Stimulated activated CD8-positive, alpha-beta memory T cell treated with anti-CD3 and anti-CD28 coated beads, Interleukin-2, amount 100 ng/mL, for 48 hours (primary cell): ENCODE measurements around the gene CHD6.

Experiments
- DNase-seq, 2 donors: peaks; one replicate each; pipeline ENCODE4 v3.0.0-alpha.2; 2020; ENCODE audit warnings: low read depth in 2 of 2

Gene CHD6

DNA sequence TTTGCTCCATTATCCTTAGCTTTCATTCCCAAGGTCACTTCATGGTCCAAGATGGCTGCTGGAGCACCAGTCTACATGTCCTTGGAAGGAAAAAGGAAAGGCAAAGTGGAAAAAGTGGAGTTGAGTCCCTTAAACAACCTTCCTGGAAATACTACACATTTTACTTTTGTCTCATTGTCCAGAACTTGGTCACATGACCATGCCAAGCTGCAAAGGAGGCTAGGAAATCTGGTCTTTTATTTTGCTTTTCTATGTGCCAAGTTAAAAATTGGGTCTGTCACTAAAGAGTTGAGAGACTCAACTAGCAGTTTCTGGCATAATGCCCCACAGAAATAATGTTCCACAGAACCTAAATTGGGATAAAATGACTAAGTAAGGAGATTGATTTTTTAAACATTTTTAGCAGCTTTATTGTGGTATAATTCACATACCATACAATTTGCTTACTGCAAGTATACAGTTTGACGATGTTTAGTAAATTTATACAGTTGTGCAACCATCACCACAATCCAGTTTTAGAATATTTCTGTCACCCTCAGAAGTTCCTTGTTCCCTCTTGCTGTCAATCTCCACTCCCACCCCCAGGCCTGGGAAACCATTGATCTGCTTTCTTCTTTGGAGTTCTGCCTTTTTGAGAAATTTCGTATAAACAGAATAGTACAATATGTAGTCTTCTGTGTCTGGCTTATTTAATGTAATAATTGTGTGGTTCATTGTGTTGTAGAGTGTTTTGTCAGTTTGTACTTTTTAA lies 5.6 kb upstream of the CHD6 start:
- no peak for DNase-seq

DNA sequence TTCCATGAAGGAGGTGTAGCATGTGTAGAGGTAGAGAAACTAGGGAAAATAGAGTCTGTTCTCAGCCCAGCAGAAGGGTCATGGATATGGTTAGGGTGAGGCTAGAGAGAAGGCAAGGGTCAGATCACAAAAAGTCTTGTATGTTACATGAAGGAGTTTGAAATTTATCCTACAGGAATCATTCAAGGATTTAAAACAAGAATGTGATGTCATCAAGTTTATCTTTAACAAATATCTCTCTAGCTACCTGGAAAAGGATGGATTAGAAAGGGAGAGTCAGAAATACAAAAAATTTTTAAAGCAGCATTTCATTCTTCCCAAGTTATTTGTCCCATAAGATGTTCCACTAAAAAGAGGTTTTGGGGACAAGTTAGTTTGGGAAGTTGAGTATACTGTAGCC lies 4.4 kb upstream of the CHD6 start:
- DNase-seq, result no peak

DNA sequence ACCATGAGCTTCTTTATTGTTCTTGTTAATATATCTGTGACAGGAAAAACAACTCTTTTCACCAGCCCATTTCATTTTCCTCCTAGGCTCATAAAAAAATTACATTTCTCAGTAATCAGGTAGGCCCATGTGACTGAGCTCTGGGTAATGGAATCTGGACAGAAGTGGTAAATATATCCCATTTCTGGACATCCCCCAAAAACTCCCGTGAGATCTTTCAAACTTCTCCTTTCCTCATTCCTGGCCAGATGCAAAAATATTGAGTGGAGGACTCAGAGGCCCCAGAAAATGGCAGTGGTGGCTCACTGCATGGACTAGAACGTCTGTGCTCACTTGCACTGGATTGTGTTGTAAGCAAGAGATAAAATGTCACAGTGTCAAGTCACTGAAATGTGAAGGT lies 3.8 kb upstream of the CHD6 start:
- DNase-seq, result no peak

DNA sequence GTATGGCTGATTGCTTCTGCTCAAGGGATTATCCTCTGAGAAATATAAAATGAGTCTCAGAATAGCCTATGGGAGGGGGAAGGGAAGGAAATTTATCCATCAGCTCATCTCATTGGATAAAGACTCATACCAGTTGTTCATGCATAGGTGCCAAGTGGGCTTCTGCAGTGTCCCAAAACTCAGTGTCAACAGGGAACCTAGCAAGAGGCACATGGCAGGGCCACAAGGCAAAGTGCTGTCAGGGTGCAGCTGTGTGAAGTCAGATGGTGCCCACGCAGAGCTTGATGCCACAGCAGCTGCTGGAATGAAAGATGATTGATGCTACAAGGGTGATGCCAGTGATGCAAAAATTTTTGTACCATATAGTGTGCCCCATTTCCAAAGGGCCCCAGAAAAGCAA lies 3.2 kb upstream of the CHD6 start:
- no peak for DNase-seq

DNA sequence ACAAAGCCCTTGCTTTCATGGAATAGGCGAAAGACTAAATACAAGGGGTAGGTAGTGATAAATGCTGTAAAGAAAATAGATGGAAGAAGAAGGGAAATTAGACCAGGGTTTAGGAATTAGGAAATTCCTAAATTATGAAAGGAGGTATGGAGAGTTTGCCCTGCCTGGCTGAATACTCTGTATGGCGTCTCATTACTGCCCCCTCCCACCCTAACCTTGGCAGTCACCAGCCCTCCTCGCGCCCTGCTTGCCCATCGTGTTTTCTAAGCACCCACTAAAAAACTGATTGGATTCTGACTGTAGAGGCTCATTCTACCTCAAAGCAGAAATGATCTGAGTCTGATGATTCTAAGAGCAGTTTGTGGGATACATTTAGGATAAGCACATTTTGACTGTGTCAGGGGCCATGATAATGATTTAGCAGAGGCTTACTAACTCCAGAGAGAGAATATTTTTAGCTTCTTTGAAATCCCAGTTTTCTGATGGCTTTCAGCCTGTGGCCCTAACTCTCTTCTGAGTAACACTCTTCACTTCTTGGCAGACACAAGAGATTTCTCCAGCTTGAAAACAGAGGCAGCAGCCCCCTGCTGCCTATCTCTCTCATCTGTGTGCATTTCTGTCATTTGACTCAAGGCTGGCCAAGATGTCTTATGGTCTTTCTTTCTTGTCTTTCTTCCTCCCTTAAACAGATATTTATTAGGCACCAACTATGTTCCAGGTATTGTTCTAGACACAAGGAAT lies 1.4 kb upstream of the CHD6 start:
- DNase-seq, result no peak

DNA sequence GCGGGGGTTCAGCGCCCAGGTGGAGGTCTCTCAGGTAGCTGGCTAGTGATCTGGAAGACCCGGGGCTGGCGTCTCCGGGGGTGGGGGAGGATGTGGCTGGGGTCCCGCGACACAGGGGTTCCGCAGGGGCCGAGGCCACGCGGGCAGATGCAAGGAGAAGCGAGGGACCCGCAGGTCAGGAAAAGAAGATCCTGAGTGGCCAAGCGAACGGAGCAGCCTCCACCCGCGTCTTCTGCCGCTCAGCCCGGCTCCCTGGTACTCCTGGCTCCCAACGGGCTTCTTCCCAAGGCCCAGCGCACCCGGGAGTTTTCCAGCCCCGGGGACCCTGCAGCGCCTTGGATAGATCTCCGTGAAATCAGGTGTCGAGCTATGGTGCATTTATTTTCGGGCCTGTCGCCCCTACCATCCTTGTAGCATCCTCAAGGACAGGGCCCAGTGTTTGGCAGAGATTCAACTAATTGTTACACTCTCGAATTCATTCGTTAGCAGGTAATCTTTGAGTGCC lies 682 bp upstream of the CHD6 start:
- no peak for DNase-seq

DNA sequence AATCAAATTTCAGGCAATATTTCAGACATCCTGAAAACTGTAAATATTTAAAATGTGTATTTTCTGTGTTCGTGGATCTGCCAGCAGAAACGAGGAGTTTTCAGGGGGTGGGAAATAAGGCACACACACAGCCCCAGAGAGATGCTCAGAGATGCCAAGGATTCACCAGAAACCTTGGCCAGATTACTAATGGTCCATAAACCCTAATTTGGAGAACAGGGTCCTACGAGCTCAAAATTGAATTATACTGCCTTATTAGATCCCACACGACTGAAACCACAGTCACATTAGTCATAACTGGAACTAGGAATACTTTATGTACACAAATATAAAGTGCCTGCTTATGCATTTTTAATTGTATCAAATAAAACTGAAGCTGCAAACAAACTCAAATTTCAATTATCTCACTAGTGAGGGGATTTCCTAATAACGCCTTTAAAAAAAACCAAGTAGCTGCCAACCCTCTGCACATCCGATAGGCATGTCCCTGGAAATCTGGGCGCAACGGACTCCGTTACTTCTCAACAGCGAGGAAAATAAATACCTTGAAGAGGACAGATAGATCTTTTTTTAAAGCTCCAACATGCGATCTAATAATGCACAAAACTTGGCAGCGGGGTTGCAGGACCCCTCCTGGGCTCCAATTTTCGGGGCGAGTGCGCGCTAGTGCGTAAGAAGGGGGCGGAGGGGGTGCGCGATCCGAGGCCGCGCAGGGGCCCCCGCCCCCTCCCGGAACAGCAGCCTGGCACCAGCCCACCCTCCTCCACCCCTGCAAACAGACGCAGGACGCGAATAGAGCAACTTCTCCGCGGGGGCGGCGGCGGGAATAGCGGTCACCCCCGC lies 897 bp downstream of the CHD6 start:
- DNase-seq, result peak in 1 of 2 donors; percentile 24

DNA sequence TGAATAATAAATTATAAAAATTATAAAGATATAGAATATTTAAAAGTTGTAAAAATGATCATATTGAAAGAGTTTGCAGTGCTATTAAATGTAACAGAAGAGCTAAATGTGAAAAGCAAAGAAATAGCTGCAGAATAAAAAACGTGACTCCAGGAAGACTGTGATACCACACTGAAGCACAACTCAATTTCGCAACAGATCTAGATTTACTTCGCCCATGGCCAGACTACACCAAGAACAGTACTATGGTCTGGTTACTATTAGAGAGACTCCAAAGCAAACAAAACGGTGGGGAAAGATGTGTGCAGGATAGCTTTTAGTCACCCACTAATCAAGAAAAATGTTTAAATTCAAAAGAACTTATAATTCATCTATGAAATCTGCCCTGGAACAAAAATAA lies 1.9 kb downstream of the CHD6 start:
- DNase-seq, result no peak

DNA sequence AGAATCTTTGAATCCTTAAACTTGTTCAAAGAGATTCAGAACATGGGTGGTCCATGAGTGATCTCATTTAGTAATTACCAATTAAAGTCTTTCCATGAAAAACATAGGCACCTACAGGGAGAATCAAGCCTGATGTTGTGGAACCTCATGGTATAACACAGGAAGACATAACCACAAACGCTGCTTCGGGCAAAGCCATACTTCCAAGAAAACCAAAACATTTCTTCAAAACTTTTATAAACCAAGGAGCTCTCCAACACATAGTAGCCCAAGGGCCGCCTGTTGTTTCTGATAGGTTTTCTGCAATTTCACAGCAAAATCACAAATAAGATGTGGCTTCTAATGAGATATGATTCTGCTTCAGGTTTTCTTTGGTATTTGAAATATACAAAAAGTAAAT lies 2.5 kb downstream of the CHD6 start:
- no peak for DNase-seq

DNA sequence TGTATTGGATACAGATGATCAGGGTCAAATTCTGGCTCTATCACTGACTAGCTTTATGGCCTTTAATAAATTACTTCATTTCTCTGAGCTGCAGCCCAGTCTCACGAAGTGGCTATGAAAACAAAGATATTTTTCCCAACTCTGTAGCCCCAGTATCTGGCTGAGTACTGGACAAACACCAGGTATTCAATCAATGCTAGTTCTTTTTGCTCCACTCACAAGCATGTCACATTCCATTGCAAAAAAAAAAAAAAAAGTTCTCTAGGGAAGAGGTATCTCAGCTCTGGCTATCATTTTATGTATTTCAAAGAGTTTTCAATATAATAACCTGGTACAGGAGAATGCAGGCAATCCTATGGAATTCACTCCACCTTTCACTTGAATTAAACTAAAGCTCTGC lies 3.1 kb downstream of the CHD6 start:
- no peak for DNase-seq

DNA sequence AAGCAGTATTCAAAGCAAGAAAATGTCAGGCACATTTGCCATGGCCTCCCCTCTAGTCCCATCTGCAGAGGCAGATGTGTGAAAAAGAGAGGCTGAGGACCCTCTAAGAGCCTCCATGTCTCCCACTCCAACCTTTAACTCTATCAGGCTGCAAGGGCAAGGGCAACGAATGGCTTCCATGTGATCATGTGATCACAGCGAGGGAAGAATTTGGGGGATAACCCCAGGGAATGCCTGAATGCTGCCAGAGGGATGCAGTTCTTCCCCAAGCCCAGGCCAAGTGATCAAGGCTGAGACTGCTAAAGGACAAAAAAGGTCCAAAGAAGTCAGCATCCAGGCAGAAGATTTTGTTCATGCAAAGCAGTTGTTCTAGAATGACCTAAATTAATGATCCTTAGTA lies 4.9 kb downstream of the CHD6 start:
- DNase-seq, result no peak

DNA sequence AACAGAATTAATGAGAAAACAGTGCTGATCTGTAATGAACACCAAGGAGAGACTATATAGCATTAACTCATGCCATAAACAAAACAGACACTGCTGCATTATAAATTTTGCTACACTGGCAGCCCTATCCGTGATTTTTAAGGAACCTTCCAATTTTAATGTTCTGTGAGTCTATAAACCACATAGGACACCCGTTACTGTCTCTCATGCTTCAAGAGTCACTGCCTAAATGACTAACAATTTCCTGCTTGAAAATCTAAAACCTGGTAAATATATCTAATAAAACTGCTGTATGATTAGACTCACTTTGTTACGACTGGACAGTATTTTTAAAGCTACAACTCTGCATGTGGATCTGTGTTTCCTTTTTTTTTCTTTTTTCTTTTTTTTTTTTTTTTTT lies 8.7 kb downstream of the CHD6 start:
- DNase-seq, result no peak

DNA sequence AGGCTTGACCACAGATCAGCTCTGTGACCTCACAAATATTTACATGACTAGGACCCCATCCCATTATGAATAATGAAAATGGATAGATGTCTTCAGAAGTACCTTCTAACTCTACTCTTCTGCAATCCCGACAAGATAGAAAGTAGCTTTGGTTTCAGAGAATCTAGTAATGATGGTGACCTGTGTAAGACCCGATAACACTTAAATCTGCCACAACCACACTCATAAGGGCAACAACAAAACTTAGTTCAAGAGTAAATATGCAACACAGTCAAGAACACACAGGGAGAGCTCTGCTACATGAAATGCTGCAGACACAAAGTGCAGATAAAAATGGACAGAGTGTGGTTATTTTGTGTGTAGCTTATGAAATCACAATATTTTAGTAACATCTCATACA lies 9.6 kb downstream of the CHD6 start:
- DNase-seq, result no peak

DNA sequence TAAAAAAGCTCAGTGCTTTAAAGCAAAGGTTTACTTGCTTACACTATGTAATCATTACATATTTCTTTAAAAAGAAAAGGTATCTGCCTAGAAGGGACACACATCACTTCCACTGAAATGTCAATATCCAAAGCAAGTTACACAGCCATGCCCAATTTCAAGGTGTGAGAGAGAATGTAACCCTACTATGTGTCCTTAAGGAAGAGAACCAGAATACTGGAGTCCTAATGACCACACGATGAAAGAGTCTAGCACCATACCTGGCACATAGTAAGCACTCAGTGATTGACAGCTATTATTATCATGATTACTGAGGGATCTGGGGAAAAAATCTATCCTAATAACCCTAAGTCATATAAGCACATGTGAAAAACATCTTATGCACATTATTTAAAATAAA lies 10.4 kb downstream of the CHD6 start:
- no peak for DNase-seq

DNA sequence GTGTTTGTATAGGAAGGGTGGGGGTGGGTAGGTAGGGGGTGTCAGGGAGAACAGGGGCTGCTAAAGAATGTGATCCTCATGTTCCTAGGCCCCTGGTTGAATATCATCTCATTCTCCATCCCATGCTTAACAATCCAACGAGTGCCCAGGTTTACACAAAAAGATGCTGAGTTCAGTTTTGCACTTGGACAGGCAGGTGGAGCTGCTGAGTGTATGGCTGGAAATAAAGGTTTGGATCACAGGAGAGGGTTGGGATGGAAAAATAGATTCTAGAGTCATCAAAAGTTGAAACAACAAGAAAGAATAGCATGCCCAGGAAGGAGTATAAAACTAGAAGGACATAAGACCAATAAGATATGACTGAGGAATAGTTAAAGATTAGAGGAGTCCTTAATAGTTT lies 14.2 kb downstream of the CHD6 start:
- no peak for DNase-seq

DNA sequence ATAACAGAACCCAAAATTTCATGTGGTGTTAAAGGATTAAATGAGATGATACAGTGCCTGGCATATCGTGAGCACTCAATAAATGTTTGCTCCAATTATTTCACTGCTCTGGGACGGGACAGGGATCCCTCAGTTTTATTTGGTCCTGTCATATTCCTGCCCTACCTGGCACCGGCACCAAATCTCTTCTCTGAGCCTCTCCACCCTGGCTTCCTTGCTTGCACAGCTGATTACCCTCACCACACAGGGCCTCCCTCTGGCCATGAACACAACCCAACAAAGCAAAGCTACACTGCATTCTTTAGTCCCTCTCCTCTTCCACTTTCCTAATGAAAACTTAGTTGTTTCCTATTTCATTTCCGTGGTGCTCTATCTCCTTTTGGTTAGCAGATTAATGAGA lies 16.4 kb downstream of the CHD6 start:
- DNase-seq, result no peak

DNA sequence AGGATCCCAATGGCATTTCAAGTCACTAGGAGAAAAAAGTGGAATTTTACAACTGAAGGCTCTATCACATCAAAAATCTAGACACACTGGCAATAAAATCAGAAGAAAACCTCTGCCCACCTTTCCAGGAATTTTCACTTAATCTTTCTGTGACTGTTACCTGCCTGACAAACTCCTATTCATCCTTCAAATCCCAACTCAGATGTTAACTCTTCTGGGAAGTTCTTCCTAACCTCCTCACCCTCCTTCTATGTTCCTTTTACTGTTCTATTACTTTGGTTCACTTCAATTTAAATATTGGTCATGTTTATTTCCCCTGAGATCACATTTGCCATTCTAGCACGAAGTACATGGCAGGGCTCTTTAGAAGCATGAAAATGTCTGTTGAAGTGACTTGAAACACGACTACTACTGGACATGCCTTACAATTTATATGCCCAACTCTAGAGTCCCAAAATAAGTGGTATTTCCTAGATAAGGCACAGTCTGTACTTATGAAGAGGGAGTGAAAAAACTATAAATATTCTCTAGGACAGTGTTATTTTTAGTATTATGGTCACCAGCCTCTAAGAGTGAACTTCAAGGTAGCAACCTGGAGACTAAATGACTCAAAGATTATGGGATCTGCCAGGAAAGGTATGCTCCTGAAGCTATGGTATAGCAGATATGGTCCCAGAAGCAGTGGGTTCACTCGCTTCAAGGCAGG lies 17.1 kb downstream of the CHD6 start:
- no peak for DNase-seq

DNA sequence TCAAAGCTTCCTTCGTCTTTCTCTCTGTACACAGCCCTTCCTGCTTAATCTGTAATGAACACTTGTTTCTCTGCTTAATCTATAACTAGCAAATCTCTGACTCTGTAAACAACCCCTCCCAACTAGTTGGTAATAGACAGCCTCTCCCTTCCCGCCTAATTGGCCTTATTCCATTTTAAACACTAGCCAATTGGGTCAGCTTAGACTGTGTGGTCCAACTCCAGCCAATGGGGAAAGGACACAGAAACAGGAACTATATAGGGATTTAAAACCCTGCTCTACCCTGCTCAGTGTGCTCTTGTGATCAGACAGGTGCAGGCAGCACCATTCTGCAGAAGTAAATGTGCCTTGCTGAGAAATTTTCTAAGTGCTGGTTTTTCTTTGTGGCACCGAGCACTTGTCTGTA lies 18.5 kb downstream of the CHD6 start:
- no peak for DNase-seq

DNA sequence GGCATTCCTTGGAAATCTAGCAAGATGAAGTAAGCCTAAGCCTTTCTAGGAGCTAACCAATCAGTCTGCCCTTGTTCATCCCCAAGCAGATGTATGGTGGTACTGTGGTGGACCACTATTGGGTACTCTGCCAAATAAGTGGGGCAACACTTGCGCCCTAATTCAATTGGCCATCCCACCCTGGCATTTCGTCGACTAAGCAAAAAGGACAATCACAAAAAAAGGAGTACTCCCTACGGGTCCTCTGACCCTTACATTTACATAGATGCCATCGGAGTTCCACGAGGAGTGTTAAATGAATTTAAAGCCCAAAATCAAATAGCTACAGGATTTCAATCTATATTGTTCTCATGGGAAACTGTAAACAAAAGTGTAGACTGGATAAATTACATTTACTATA lies 19.5 kb downstream of the CHD6 start:
- no peak for DNase-seq

DNA sequence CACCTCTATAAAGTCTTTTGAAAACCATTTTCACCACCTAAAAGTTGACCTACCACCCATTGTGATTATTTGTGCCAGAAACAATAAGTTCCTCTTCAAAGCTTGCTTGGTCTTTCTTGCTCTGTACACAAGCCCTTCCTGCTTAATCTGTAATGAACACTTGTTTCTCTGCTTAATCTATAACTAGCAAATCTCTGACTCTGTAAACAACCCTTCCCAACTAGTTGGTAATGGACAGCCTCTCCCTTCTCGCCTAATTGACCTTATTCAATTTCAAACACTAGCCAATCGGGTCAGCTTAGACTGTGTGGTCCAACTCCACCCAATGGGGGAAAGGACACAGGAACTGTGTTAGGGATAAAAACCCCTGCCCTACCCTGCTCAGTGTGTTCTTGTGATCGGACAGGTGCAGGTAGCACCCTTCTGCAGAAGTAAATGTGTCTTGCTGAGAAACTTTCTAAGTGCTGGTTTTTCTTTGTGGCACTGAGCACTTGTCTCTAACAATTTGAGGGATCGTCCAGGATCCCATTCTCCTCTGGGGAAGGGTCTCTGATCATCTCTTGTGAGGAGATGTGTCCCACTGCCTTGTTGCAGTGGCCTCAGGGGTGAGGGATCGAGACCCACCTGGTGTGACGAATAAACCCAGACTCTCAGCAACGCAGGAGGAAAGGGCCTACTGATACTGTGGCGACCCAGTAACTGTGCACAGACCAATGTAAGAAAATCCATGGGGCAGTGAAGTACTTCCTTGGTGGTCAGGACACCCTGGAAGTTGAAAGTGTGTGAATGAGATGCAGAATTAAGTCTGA lies 23.5 kb downstream of the CHD6 start:
- no peak for DNase-seq
